GM12878 (cell line): ENCODE results near the gene SEMA4A. TPM values are rescaled to one million over a fixed set of nuclear protein-coding genes. Genes with fewer than 3 reads are reported as not detected.

Experiments
- ATAC-seq: fragments of 200-7000 bp; cut with Tn5 transposase; 3 replicates; pipeline ENCODE4 v1.9.1; 2020; ENCODE audit warnings: mild to moderate bottlenecking, moderate library complexity
- BruUV-seq: library from RNA; stranded (reverse); fragments of 400-500 nt; replicated peaks from 2 replicates; lab custom pipeline; 2021; lab: Mats Ljungman, UMichigan
- CTCF ChIA-PET: fragments of 300-600 bp; sonication (Branson Sonifier 250); formaldehyde crosslinking; extraction: SDS; loops from one replicate; lab custom pipeline; 2021; ENCODE audit warnings: inconsistent platforms; lab: Yijun Ruan, JAX
- POLR2A ChIA-PET: fragments of 350-600 bp; formaldehyde crosslinking; extraction: SDS; loops from one replicate; lab custom pipeline; 2021; ENCODE audit warnings: inconsistent platforms; lab: Charles Lee
- RAD21 ChIA-PET: fragments of 300-600 bp; sonication (Branson Sonifier 250); formaldehyde crosslinking; loops from one replicate; lab custom pipeline; 2023; ENCODE audit warnings: antibody characterized with exemption; ENCODE audit not compliant: unreplicated experiment; lab: Charles Lee
- SMC1A ChIA-PET: fragments of 300-600 bp; sonication (Branson Sonifier 250); formaldehyde crosslinking; loops from one replicate; lab custom pipeline; 2023; ENCODE audit not compliant: unreplicated experiment, uncharacterized antibody; lab: Charles Lee
- DNase-seq: peaks from one replicate; pipeline ENCODE4 v3.0.0-alpha.2; 2011; ENCODE audit warnings: low read depth, low spot score
- FAIRE-seq: peaks from 3 replicates; lab custom pipeline; 2011; peaks lifted over from hg19 to GRCh38; lab: Jason Lieb, UNC
- H2AFZ ChIP-seq: 2 replicates; pipeline ENCODE4 v1.6.0; 2011; ENCODE audit warnings: low read depth, low read length, control low read depth; ENCODE audit not compliant: control insufficient read depth
- H3K27ac ChIP-seq: 2 replicates; pipeline ENCODE4 v1.5.1; 2011; ENCODE audit warnings: control low read depth; ENCODE audit not compliant: control insufficient read depth, insufficient read depth
- H3K27me3 ChIP-seq, 2 experiments: replicated peaks in 1 of 2; 2 replicates each; pipeline versions ENCODE4 v1.6.0 to v1.6.1; 2011; ENCODE audit warnings: low read length in 1 of 2; ENCODE audit not compliant: control insufficient read depth in 2 of 2, insufficient read depth in 2 of 2
- H3K36me3 ChIP-seq, 2 experiments: 2 replicates each; pipeline ENCODE4 v1.5.1; 2011; ENCODE audit warnings: low read length in 1 of 2; ENCODE audit not compliant: control insufficient read depth in 2 of 2, insufficient read depth in 2 of 2
- H3K4me1 ChIP-seq: 2 replicates; pipeline ENCODE4 v1.6.1; 2011; ENCODE audit warnings: mild to moderate bottlenecking, low read length, moderate library complexity, mixed read lengths; ENCODE audit not compliant: control insufficient read depth, insufficient read depth
- H3K4me2 ChIP-seq: 2 replicates; pipeline ENCODE4 v1.6.0; 2011; ENCODE audit warnings: control low read depth; ENCODE audit not compliant: control insufficient read depth, insufficient read depth
- H3K4me3 ChIP-seq: fragments of 200-600 bp; sonication (generic); 2 replicates; pipeline ENCODE4 v1.5.1; 2016
- H3K79me2 ChIP-seq: 2 replicates; pipeline ENCODE4 v1.6.0; 2011; ENCODE audit warnings: low read length; ENCODE audit not compliant: control insufficient read depth, insufficient read depth
- H3K9ac ChIP-seq: 2 replicates; pipeline ENCODE4 v1.8.0; 2011; ENCODE audit warnings: low read length, control low read depth, mixed read lengths; ENCODE audit not compliant: control insufficient read depth, insufficient read depth
- H3K9me3 ChIP-seq: replicated peaks from 3 replicates; pipeline ENCODE4 v1.5.1; 2011; ENCODE audit warnings: mild to moderate bottlenecking, low read length; ENCODE audit not compliant: control insufficient read depth, insufficient read depth
- H4K20me1 ChIP-seq: 2 replicates; pipeline ENCODE4 v1.6.0; 2011; ENCODE audit not compliant: control insufficient read depth, insufficient read depth
- CBFB ChIP-seq: IDR thresholded peaks from 2 replicates; pipeline ENCODE4 v1.6.1; 2016; ENCODE audit warnings: antibody characterized with exemption, low read depth
- EZH2 ChIP-seq: IDR thresholded peaks from 2 replicates; pipeline ENCODE4 v1.6.1; 2012; ENCODE audit warnings: low read depth, mild to moderate bottlenecking, control low read depth, inconsistent platforms, low read length, borderline replicate concordance; ENCODE audit not compliant: control insufficient read depth
- FOXK2 ChIP-seq: fragments of 450-650 bp; IDR thresholded peaks from 2 replicates; pipeline ENCODE4 v1.6.1; 2017; ENCODE audit warnings: mild to moderate bottlenecking, moderate library complexity
- HCFC1 ChIP-seq: fragments of 150-350 bp; IDR thresholded peaks from 2 replicates; pipeline ENCODE4 v1.6.1; 2014; ENCODE audit warnings: low read length
- HDAC6 ChIP-seq: fragments of 200-600 bp; sonication (generic); IDR thresholded peaks from one replicate; pipeline ENCODE4 v1.8.0; 2017; ENCODE audit warnings: antibody characterized with exemption; ENCODE audit not compliant: unreplicated experiment
- IRF4 ChIP-seq: IDR thresholded peaks from 2 replicates; pipeline ENCODE4 v1.6.1; 2011; ENCODE audit warnings: low read depth, low read length
- LARP7 ChIP-seq: fragments of 450-650 bp; IDR thresholded peaks from 2 replicates; pipeline ENCODE4 v1.6.1; 2017; ENCODE audit warnings: mild to moderate bottlenecking
- NR2C1 ChIP-seq: fragments of 450-650 bp; IDR thresholded peaks from 2 replicates; pipeline ENCODE4 v1.6.1; 2017; ENCODE audit warnings: antibody characterized with exemption, mild to moderate bottlenecking, moderate library complexity
- RAD51 ChIP-seq: fragments of 450-650 bp; IDR thresholded peaks from 2 replicates; pipeline ENCODE4 v1.6.1; 2016; ENCODE audit warnings: moderate library complexity, mild to moderate bottlenecking, inconsistent platforms
- RFX5 ChIP-seq: IDR thresholded peaks from 2 replicates; pipeline ENCODE4 v1.6.1; 2011; ENCODE audit warnings: low read depth, low read length, improper control_type of control experiment
- STAT3 ChIP-seq: IDR thresholded peaks from 2 replicates; pipeline ENCODE4 v1.6.1; 2011; ENCODE audit warnings: low read depth, low read length, improper control_type of control experiment
- SUZ12 ChIP-seq: fragments of 200-600 bp; sonication (generic); IDR thresholded peaks from one replicate; pipeline ENCODE4 v1.6.1; 2018; ENCODE audit warnings: antibody characterized with exemption, mild to moderate bottlenecking; ENCODE audit not compliant: unreplicated experiment
- USF1 ChIP-seq: IDR thresholded peaks from 2 replicates; pipeline ENCODE4 v1.6.1; 2011; ENCODE audit warnings: borderline replicate concordance, low read depth, mild to moderate bottlenecking, moderate library complexity, mixed read lengths, low read length; ENCODE audit not compliant: insufficient read depth; ENCODE audit errors: extremely low read length
- WGBS: methylation state at CpG from one replicate; pipeline ENCODE4 v1.1.6; 2016; ENCODE audit warnings: low lambda C conversion rate; ENCODE audit not compliant: insufficient replicate concordance, insufficient coverage; ENCODE audit errors: missing lambda C conversion rate; 5-methylcytosine and 5-hydroxymethylcytosine counted together
- in situ Hi-C: fragments of 300-500 bp; cut with MboI; formaldehyde crosslinking; loops from 9 replicates; pipeline ENCODE4 v1.14.3; 2018; ENCODE audit warnings: mixed read lengths
- intact Hi-C: fragments of 100-400 bp; cut with micrococcal nuclease; formaldehyde crosslinking; loops from one replicate; pipeline ENCODE4 v1.14.2; 2022; ENCODE audit not compliant: unreplicated experiment
- polyA plus RNA-seq, 11 experiments: library from polyadenylated mRNA; depleted of rRNA in 4 of 11; unstranded in 6 of 11; stranded (reverse) in 5 of 11; fragments of >200 nt; fragmentation: Nextera tagmentation in 4 of 11; fragmentation: Illumina TruSeq in 1 of 11; extraction: Ambion mirVana in 4 of 11; extraction: Trizol in 1 of 11; gene quantifications; 1 replicate in 1 of 11; 2 replicates in 10 of 11; pipeline versions ENCODE4 v1.2.1 to v1.2.3, GENCODE V29; 2011 to 2016; ENCODE audit warnings: inconsistent platforms in 2 of 11, missing spikeins in 2 of 11, low read depth in 1 of 11
- total RNA-seq, 4 experiments: library from RNA; depleted of rRNA in 3 of 4; stranded (reverse); fragments of >200 nt in 3 of 4; fragmentation: Illumina TruSeq in 1 of 4; extraction: Trizol in 1 of 4; gene quantifications; 2 replicates each; pipeline versions ENCODE4 v1.2.1 to v1.2.3, GENCODE V29; 2013 to 2021
- TF ChIP-seq, protein P1 (sequence below): IDR thresholded peaks from 2 replicates; pipeline ENCODE4 v1.6.1; 2012; ENCODE audit warnings: improper control_type of control experiment, low read depth, low read length; ENCODE audit not compliant: insufficient replicate concordance

Gene SEMA4A
- total and polyA plus RNA-seq, 10 of the 15 experiments (the other 5 are each of a cell fraction or from before 2014, with no cell fraction given), result 2.6 to 64.2 (median 32.8) TPM

DNA sequence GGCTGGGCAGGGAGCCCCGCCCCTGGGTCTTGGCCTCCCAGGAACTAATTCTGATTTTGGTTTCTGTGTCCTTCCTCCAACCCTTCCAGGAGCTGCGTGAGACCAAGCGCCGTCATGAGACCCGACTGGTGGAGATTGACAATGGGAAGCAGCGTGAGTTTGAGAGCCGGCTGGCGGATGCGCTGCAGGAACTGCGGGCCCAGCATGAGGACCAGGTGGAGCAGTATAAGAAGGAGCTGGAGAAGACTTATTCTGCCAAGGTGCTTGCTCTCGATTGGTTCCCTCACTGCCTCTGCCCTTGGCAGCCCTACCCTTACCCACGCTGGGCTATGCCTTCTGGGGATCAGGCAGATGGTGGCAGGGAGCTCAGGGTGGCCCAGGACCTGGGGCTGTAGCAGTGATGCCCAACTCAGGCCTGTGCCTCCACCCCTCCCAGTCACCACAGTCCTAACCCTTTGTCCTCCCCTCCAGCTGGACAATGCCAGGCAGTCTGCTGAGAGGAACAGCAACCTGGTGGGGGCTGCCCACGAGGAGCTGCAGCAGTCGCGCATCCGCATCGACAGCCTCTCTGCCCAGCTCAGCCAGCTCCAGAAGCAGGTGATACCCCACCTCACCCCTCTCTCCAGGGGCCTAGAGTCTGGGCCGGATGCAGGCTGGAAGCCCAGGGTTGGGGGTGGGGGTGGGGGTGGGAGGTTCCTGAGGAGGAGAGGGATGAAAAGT, 18.5 kb upstream of the SEMA4A start:
- no peaks in the 10 kb centered on the region for H4K20me1 ChIP-seq
- no peak overlapping the region for H2AFZ ChIP-seq
- no peak overlapping the region for H3K27ac ChIP-seq
- H3K36me3 ChIP-seq, result peaks cover 4 to 39% of the 10 kb centered on the region in 2 experiments; a peak in 3 of 4 replicates
- H3K27me3 ChIP-seq, result no peaks in the 10 kb centered on the region
- ChIA-PET CTCF (interaction anchor here (25.7 kb wide), 1 partner anchor 37 kb away, joined by 1294 read pairs; no protein-coding TSS in a partner anchor), SMC1A (interaction anchor here (1.1 to 23.6 kb wide), 2 partner anchors 13 to 36 kb away, joined by 4 to 874 read pairs; no protein-coding TSS in a partner anchor), POLR2A (interaction anchor here (0.9 kb wide), 1 partner anchor 16 kb away, joined by 3 read pairs; no protein-coding TSS in a partner anchor), RAD21 (interaction anchor here (1.0 to 1.3 kb wide), 4 partner anchors 13 to 148 kb away, joined by 3 to 5 read pairs (median 4); partner anchors contain the start of gene PMF1)
- ATAC-seq (no peak), DNase-seq (no peak), FAIRE-seq (no peak)
- H3K9ac ChIP-seq, result no peak overlapping the region
- 93% methylated on average over 17 of the region's 18 CpGs for whole genome bisulfite sequencing
- no peaks in the 10 kb centered on the region for H3K9me3 ChIP-seq
- no peak overlapping the region for H3K4me2 ChIP-seq
- H3K4me1 ChIP-seq, result peaks cover 4% of the 10 kb centered on the region
- intact Hi-C loops, result no loop called here
- in situ Hi-C loops, result loop anchor here (5.0 kb wide), 1 partner anchor 43 kb away; no protein-coding TSS in a partner anchor
- H3K79me2 ChIP-seq, result peaks cover 4% of the 10 kb centered on the region
- no peak overlapping the region for H3K4me3 ChIP-seq
- no TSS peak for BruUV-seq
- TF ChIP-seq HCFC1 (no peak), STAT3 (no peak), SUZ12 (no peak), IRF4 (no peak), NR2C1 (no peak), RFX5 (no peak), EZH2 (no peak), USF1 (no peak), CBFB (no peak), LARP7 (no peak), FOXK2 (no peak), HDAC6 (no peak), RAD51 (no peak)
- TF ChIP-seq, protein P1, sequence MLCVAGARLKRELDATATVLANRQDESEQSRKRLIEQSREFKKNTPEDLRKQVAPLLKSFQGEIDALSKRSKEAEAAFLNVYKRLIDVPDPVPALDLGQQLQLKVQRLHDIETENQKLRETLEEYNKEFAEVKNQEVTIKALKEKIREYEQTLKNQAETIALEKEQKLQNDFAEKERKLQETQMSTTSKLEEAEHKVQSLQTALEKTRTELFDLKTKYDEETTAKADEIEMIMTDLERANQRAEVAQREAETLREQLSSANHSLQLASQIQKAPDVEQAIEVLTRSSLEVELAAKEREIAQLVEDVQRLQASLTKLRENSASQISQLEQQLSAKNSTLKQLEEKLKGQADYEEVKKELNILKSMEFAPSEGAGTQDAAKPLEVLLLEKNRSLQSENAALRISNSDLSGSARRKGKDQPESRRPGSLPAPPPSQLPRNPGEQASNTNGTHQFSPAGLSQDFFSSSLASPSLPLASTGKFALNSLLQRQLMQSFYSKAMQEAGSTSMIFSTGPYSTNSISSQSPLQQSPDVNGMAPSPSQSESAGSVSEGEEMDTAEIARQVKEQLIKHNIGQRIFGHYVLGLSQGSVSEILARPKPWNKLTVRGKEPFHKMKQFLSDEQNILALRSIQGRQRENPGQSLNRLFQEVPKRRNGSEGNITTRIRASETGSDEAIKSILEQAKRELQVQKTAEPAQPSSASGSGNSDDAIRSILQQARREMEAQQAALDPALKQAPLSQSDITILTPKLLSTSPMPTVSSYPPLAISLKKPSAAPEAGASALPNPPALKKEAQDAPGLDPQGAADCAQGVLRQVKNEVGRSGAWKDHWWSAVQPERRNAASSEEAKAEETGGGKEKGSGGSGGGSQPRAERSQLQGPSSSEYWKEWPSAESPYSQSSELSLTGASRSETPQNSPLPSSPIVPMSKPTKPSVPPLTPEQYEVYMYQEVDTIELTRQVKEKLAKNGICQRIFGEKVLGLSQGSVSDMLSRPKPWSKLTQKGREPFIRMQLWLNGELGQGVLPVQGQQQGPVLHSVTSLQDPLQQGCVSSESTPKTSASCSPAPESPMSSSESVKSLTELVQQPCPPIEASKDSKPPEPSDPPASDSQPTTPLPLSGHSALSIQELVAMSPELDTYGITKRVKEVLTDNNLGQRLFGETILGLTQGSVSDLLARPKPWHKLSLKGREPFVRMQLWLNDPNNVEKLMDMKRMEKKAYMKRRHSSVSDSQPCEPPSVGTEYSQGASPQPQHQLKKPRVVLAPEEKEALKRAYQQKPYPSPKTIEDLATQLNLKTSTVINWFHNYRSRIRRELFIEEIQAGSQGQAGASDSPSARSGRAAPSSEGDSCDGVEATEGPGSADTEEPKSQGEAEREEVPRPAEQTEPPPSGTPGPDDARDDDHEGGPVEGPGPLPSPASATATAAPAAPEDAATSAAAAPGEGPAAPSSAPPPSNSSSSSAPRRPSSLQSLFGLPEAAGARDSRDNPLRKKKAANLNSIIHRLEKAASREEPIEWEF, result no peak
